LNCAP (cell line): ENCODE results near the gene MTURN.

ENCODE experiments used
- CTCF ChIP-seq: fragments of 450-650 bp; IDR thresholded peaks from 2 replicates; pipeline ENCODE4 v1.5.1; 2017; ENCODE audit warnings: mild to moderate bottlenecking

Gene MTURN

GRCh38 chr7:30116771-30117170 is 18.0 kb upstream of the MTURN start:
- TF ChIP-seq CTCF: no peak

- no peak for TF ChIP-seq CTCF
These were observed 16.9 kb upstream of the MTURN start for GRCh38 chr7:30117896-30118295.

GRCh38 chr7:30119890-30120577 is 14.8 kb upstream of the MTURN start:
- TF ChIP-seq CTCF: no peak

- no peak for TF ChIP-seq CTCF
These were observed 813 bp upstream of the MTURN start for GRCh38 chr7:30133736-30134610.

GRCh38 chr7:30135301-30136116 is 723 bp downstream of the MTURN start:
- TF ChIP-seq CTCF: no peak

- no peak for TF ChIP-seq CTCF
These were observed 1.4 kb downstream of the MTURN start for GRCh38 chr7:30136117-30136731.
